ENCODE data around the gene MOCS3.

MOCS3 gene, protein sequence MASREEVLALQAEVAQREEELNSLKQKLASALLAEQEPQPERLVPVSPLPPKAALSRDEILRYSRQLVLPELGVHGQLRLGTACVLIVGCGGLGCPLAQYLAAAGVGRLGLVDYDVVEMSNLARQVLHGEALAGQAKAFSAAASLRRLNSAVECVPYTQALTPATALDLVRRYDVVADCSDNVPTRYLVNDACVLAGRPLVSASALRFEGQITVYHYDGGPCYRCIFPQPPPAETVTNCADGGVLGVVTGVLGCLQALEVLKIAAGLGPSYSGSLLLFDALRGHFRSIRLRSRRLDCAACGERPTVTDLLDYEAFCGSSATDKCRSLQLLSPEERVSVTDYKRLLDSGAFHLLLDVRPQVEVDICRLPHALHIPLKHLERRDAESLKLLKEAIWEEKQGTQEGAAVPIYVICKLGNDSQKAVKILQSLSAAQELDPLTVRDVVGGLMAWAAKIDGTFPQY

DNA sequence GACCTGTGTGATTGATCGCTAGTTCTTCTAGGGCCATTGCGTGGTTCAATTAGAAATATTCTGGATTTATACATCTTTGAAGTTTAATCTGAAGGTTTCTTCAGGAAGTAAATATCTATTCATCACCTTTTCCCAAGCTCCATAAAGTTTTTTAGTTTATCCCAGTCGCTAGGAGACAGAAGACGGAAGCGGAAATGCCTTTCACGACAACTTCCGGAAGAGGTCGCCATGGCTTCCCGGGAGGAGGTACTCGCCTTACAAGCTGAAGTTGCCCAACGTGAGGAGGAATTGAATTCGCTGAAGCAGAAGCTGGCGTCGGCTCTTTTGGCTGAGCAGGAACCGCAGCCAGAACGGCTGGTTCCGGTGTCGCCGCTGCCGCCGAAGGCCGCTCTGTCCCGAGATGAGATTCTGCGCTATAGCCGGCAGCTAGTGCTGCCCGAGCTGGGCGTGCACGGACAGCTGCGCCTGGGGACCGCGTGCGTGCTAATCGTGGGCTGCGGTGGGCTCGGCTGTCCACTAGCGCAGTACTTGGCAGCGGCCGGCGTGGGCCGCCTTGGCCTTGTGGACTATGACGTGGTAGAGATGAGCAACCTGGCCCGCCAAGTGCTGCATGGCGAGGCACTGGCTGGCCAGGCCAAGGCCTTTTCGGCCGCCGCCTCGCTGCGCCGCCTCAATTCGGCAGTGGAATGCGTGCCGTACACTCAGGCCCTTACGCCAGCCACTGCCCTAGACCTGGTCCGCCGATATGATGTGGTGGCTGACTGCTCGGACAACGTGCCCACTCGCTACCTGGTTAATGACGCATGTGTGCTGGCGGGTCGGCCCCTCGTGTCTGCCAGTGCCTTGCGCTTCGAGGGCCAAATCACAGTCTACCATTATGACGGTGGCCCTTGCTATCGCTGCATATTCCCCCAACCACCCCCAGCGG, at the start of gene MOCS3:
Gene MOCS3, plus strand, starts transcription at position 204 of the 928 bp plus-strand sequence. Its CDS starts 25 bp downstream, at position 229.
- DNase-seq: peak; percentile 82 to 85

DNA sequence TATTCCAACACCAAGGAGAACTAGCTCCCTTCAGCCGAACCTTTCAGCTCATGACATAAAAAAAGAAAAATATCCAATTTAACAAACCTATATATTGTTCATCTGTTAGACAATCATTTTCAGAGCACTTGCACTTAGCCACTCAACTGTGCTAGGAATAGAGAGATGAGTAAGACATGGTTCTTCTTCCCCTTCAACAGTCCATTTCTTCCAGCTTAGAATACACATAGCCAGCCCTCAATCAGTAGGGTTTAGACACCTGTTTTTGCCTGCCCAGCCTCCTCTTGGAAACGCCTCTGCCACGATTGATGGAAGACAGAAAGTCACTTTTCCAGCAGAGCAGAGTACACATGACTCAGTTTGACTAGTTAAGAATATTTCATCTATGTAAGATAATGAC, 49.2 kb upstream of the MOCS3 start:
- no peak for DNase-seq

DNA sequence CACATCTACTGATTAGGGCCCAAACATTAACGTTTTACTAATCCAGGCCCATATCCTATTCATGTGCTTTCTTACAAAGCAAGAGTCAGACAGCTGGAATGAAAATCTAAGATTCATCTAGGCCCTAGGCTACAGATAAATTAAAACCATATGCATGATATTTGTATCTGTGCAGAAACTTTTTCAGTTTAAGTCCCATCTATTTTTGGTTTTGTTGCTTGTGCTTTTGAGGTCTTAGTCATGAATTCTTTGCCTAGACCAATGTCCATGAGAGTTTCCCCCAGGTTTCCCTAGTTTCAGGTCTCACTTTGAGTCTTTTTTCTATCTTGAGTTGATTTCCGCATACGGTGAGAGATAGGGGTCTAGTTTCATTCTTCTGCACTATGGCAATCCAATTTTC, 47.6 kb upstream of the MOCS3 start:
- DNase-seq: no peak

DNA sequence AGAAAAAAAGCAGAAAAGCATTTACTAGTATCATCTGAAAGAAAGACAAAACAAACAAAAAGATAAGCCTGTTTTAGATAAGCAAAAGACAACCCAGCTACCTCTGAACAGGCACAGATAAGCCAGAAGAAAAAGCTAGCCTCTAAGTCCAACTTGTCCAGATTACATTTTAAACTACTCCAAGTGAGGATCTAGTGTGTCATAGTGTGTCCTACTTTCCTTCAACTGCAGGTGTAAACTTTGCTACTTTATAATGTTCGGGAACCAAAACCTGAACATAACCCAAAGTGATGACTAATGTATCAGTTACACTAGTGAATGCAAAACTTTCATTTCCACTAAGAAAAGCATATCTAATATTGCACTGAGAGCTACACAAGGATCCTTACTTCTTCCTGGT, 46.9 kb upstream of the MOCS3 start:
- DNase-seq: no peak

DNA sequence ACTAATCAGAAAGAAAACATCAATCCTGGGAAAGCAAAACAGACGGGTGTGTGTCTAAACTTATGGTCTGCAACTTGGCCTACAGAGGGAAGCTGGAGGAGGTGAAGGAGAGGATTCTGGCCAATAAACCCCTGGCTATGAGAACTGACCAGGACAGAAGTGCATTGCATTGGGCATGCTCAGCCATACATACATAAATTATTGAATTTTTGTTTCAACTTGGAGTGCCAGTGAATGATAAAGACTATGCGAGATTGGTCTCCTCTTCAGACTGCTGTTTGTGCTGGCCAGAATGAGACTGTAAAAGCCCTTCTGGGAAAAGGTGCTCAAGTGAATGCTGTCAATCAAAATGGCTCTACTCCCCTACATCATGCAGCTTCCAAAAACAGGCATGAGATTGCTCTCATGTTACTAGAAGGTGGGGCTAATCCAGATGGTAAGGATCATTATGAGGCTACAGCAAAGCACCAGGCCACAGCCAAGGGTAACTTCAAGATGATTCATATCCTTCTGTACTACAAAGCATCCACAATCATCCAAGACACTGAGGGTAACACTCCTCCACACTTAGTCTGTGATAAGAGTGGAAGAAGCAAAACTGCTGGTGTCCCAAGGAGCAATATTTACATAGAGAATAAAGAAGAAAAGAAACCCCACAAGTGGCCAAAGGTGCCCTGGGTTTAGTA, 44.8 kb upstream of the MOCS3 start:
- DNase-seq: no peak

DNA sequence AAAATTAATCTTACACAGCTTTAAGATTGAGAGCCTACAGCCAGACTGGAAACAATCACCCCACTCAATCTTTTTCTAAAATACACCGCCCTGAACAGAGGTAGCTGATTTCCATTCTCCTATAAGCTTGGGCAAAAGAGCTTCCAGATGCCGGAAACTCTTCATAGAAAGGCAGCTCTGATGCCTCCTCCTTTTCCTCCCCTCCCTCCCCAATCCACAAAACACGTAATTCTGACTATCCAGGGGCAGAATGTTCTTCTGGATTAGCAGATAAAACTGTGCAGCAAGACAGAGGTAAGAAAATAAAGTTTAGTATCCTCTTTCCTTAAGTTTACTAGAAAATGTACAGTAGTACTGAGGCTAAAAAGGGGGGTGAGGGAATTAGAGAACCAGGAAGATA, 43.2 kb upstream of the MOCS3 start:
- no peak for DNase-seq

DNA sequence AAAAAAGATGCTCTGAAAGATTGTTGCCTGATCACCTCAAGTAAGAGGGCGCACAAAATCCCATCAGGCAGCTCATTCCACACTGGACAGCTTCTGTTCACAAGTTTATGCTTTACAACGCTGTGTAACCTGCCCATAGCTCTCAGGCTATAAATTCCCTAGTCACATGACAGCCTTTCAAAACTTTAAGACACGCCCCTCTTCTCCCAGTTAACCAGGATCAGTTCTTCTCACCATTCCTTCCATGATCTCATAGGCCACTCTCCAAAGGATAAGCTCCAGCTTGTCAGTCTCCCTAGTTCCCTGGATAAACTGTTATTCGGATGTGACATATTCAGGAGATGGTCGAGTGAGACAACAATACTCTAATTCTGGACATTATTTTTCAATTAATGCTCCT, 42.4 kb upstream of the MOCS3 start:
- DNase-seq: no peak

DNA sequence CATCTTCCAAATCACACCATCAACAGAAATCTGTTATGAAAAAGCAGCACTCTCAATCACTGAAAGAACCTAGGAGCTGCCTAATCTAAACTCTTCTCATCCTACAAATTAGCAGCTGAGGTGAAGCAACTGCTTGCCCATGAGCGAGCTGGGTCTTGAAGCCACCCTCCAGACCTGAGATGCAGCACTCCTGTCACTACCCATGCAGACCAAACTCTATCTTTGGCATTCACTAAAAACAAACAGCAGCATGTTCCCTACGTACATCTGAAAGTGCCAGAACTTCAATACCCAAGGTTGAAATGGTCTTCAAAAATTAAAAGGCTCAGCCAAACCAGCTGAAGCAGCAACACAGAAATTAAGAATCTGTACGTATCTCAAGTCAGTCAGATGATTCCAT, 41.7 kb upstream of the MOCS3 start:
- DNase-seq: no peak

DNA sequence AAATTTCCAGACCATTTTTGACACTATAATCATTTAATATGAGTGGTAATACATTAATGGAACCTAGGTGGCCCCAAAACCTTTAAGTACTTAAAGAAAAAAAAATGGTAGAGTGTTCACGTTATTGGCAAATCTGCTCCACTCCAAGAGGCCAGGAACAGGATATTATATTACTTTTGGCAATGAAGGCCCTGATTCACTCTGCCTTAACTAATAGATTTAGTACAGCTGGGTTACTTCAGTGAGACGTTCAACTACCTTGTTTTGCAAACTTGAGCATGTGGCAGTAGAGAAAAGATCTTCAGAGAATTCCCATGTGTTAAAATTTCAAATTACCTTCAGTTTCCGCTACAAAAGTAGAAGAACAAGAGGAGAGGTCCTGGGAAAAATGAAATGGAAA, 40.2 kb upstream of the MOCS3 start:
- DNase-seq: no peak

DNA sequence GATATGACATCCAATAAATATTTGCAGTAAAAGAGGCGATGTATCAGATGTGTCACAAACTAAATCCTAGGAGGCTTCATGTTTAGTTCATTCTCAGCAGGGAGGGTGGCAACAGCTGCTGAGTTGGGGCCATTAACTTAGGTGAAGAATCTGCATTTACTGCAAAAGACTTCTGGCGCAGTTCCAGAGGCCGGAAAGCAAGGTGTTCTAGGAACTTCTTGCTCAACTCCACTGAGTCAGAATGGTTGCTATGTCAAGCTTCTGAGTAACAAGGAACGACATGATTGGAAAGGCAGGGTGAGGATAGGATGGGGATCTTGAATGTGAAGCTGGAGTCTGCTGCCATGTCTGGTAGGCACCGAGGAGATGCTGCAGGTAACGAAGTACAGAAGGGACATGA, 39.1 kb upstream of the MOCS3 start:
- no peak for DNase-seq

DNA sequence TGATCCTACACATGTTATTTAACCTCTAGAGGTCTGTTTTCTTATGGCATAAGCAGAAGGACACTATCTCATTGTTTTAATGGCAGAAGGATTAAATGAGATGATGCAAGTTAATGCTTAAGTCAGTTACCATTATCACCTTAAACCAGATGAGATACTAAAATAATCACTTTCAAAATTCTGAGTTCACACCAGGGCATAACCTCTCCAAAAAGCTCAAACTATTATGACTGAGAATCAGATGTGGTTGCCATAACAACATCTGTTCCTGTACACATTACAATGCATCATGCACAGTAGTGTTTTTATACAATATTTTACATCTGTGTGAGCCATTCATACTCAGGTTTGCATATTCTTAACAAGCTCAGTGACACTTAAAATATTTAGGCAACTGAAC, 37.6 kb upstream of the MOCS3 start:
- DNase-seq: no peak

DNA sequence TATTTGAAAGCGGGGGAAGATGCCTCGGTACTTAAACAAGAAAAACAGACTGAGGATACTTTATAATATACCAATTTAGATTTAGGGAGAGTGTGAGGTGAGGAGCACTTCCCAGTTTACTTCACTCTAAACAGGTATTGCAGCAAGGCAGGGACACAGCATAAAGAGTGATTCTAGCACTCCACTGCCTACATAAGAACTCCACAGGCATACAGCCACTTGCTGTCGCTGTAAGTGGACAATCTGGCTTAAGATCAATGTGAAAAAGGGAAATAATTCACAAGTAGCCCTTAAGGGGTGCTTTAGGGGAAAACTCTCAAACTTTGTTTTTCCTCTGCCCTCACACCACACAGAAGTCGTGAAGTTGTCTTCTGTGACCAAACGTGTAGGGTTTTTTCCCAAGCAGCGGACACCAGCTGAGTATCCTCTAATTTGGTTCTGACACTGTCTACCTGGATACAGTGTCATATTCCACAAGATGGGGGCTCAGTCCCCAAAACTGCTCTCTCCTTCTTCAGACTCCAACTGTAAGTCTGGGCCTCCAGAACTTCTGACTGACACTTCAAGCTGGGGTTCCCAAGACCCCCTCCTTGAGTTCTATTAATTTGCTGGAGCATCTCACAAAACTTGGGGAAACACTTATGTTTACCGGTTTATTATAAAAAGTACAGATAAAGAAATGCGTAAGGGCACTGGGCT, 36.7 kb upstream of the MOCS3 start:
- DNase-seq: no peak

DNA sequence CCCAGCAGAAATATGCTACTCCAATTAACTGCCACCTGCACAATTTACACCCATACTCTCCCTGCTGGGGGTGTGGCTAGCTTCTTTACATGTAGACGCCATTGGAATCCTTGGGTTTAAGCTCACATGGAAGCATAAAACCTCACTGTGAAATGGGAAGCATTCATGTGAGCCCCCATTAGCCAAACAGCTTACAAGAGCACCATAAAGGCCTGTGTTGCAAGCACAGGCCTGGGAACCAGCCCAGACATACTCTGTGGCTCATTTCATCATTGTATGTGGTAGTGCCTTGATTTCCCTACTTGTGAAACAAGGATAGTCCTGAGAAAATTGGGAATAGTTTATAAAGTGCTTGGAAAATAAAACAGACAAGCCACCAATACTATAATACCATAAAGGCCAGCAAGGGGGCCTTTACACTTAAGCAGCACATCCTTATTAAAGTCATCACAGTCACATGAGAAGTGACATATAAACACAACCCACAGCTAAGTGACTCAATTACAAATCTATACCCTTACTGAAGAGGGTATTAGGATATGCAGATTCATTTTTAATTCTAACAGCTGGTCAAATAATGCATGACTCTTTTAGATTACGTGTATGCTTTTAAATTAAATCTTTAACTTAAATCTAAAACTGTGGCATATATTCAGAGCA, 34.2 kb upstream of the MOCS3 start:
- DNase-seq: no peak

DNA sequence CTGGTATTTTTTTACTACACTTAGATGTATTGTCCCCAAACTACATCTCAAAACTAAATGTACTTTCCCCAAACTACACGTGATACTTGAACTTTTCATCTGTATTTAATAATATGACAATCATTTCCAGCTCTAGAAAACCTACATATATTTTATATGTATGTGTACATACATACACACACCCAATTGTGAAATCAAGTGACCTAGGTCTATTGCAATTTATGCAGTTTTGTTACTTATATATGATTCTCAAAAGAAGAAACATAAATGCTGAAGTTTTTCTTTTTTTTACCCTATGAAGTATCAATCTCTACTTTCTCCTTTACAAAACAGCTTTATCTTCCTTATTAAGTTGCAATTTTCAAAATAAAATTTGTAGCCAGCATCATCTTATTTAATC, 32.1 kb upstream of the MOCS3 start:
- no peak for DNase-seq

DNA sequence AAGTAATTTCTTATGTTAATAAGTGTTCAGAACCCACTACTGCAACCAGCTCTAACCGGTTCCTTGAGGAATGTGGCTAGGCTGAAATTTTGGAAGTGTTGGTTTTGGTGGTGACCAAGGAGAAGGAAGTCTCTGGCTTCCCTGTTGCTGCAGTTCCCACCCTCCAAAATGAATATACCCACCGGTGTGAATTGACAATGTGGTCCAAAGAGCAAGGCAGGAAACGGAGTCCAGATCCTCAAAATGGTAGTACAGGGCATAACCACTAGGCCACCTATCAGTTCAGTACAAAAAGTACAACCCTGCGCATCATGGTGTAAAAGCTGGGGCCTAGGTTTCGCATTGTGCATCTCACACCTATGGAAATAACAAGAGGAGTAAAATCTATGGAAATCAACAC, 30.1 kb upstream of the MOCS3 start:
- DNase-seq: no peak

DNA sequence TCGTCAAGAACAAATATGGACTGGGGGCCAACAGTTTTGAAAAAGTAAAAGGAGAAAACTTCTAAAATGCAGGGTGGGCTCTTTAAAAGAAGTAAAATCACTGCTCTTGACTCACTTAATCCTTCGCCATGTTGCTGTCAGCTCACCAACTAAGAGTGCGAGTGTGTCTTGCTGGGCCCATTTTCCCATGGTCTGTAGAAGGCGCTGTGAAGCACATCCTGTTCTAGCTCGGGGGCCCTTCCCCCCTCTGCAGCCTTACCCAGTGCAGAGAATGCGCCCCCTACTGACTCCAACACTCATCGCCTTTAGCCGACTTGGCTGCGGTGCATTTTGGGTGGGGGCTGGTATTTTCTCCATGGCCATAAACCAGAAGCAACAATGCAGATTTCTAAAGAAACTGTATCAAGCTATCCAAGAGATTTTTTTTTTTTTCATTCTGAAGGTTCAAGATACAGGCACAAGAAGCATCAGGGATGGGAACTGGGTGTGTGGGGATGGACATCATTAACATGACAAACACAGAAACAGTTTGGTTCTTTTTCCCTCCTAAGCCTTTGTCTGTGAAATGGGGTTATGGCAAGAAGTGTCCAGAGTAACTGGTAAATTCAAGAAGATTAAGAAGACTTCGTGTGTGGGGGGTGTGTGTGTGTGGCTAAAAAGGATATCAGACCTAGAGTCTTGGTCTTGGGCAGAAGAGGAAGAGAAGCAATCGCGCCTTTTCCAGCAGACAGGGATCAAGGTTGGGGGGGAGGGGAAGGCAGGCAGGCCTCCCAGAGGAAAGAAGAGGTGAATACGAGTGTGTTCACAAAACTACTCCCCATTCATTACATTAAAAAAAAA, 29.1 kb upstream of the MOCS3 start:
- peak; percentile 93 to 94 for DNase-seq

DNA sequence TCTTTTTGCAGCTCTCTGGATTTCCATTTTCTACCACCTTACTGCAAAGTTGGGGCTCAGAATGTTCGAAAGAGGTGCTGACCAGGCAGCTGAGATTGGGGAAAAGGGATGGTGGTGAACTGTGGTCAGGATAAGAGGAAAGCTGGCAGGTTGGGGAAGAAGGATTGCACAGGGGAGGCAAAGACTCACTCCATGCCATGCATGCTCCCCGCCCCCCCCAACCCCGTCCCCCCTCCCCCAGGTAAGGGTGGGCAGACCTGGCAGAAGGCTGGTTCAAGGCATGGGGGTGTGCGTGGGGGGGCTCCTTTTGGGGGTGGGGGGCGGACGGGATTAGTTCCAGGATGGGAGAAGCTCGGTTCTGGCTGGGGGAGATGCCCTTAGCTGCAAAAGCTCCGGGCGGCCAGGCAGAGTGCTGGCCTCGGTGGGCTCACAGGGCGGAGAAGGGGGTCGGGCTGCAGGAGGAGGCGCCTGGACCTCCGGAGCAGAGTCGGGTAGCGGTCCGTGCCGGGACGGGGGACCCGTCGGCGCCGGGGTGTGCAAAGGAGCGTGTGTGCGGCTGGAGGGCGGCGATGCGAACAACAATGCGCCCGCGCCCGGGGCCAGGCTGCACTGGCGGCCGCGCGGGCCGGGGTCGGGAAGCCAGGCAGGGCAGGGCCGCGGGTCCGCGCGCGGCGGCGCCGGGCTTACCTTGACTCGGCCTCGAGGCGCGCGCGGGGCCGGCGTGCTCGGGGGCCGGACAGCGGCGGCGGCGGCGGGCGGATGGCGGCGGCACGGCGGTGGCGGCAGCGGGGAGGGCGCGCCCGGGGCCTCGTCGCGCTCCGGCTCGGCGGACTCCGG, 28.3 kb upstream of the MOCS3 start:
- DNase-seq: peak; percentile 44 to 54

DNA sequence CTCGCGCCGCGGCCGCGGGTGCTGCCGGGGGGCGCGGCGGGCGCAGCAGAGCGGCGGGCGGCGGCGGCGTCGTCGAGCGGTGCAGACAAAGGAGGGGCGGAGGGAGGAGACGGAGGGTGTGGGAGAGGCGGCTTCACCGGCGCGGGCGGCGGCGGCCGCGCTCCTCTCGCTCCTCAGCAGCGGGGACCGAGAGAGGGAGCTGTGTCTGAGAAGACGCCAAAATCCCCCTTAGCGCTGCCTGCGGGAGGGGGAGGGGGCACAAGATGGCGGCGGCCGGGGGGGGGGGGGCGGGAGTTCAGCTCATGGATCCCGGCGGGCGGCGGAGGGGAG, 27.7 kb upstream of the MOCS3 start:
- no peak for DNase-seq

DNA sequence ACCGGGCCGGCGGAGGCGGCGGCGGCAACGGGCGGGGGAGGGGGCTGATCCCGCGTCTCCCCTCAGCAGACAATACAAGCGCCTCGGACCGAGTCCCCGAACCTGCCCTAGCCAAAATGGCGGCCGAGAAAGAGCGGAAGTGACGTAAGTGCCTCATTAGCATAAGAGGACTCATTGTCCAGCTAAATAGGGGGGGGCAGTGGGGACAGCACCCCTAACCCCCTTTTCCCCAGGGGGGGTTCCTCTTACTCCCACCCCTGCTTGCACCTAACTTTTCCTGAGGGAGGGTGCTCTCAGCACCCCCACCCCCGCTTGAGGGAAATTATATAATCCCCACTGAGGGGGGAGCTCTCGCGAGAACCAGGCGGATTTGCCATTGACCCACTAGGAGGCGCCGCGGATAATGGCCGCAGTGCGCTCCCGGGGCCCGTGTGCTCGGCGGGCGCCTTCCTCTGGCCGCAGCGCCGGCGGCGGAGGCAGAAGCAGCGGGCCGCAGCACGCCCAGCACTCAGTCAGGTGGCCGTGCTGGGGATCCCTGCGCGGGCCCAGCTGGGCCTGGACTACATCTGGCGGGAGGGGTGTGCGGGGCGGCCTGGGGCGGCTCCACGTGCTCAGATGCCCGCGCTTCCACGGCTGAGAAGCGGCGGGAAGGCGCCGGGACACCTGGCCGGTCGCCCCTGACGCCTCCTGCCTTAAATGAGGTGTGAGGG, 27.2 kb upstream of the MOCS3 start, which contains the start of gene ADNP:
Gene ADNP, minus strand, starts transcription at position 132 of the 710 bp plus-strand sequence. CDS start 27,441 bp downstream, outside the sequence.
- peak; percentile 91 to 92 for DNase-seq
